Tibial nerve (tissue), 4 donors: Measurements from ENCODE around the gene STK10. TPM values are rescaled to one million over a fixed set of nuclear protein-coding genes. Genes with fewer than 3 reads are reported as not detected.

Experiments
- DNase-seq, 2 donors: peaks; one replicate each; pipeline ENCODE4 v3.0.0-alpha.2; 2019; ENCODE audit warnings: low spot score in 2 of 2
- H3K27ac ChIP-seq, 4 donors: fragments of 200-600 bp; sonication (generic) in 3 of 4; one replicate each; pipeline ENCODE4 v1.5.1; 2017 to 2019; ENCODE audit warnings: mild to moderate bottlenecking in 1 of 4
- H3K27me3 ChIP-seq, 2 donors: fragments of 200-600 bp; sonication (generic) in 1 of 2; one replicate each; pipeline versions ENCODE4 v1.5.1 to v1.6.0; 2017 to 2019
- H3K36me3 ChIP-seq, 3 donors: fragments of 200-600 bp; sonication (generic); one replicate each; pipeline ENCODE4 v1.5.1; 2018 to 2019
- H3K4me1 ChIP-seq, 4 donors: fragments of 200-600 bp; sonication (generic) in 3 of 4; one replicate each; pipeline ENCODE4 v1.5.1; 2017 to 2019
- H3K4me3 ChIP-seq, 4 donors: fragments of 200-600 bp; sonication (generic) in 3 of 4; one replicate each; pipeline ENCODE4 v1.5.1; 2017 to 2019; ENCODE audit warnings: mild to moderate bottlenecking in 1 of 4, moderate library complexity in 1 of 4
- H3K9me3 ChIP-seq, 4 donors: fragments of 200-600 bp; sonication (generic) in 3 of 4; one replicate each; pipeline ENCODE4 v1.5.1; 2017 to 2019
- EP300 ChIP-seq, 2 donors: sonication (generic); formaldehyde crosslinking; IDR thresholded peaks; one replicate each; pipeline ENCODE4 v1.6.1; 2017; ENCODE audit warnings: antibody characterized with exemption in 2 of 2, mild to moderate bottlenecking in 1 of 2
- POLR2A ChIP-seq, 2 donors: fragments of 450-650 bp; IDR thresholded peaks; one replicate each; pipeline ENCODE4 v1.6.1; 2017; ENCODE audit warnings: antibody characterized with exemption in 2 of 2, mild to moderate bottlenecking in 2 of 2, moderate library complexity in 2 of 2
- WGBS, 2 donors: methylation state at CpG; one replicate each; pipeline ENCODE4 v1.1.5; 2018; 5-methylcytosine and 5-hydroxymethylcytosine counted together
- total RNA-seq, 4 donors: library from RNA; depleted of rRNA; stranded (reverse); fragments of >200 nt; gene quantifications; one replicate each; pipeline ENCODE4 v1.1.0, GENCODE V29; 2016
- TF ChIP-seq, protein P1 (sequence below), 5 experiments: fragments of 200-600 bp in 3 of 5; fragments of 450-650 bp in 2 of 5; sonication (generic) in 3 of 5; IDR thresholded peaks; one replicate each; pipeline ENCODE4 v1.5.1; 2016 to 2019; ENCODE audit warnings: antibody characterized with exemption in 5 of 5, mild to moderate bottlenecking in 3 of 5, moderate library complexity in 2 of 5

The STK10 gene
- total RNA-seq, 4 donors from 2014 or later = 35.4 to 75.6 (median 48.0) TPM

GRCh38 chr5:172106511-172107356 is 81.3 kb downstream of the STK10 start:
- Histone ChIP-seq H3K36me3 (peaks cover 0 to 42% (median 0%) of the 10 kb centered on the region in 3 donors), H3K27me3 (no peaks in the 10 kb centered on the region), H3K4me3 (peak overlapping the region in 3 of 4 donors; percentile 20 to 40 (median 27)), H3K27ac (peak overlapping the region in 2 of 4 donors; percentile 37 to 72), H3K9me3 (no peaks in the 10 kb centered on the region), H3K4me1 (peaks cover 4 to 68% (median 25%) of the 10 kb centered on the region in 4 donors)
- peak; percentile 55 to 72 for DNase-seq
- 13 to 17% methylated on average over 27 to 29 of the region's 39 CpGs for WGBS, 2 donors
- TF ChIP-seq EP300 (IDR thresholded peaks at IDR 0.05) (peak in 1 of 2 donors; percentile 31), POLR2A (IDR thresholded peaks at IDR 0.05) (no peak)
- TF ChIP-seq, protein P1, sequence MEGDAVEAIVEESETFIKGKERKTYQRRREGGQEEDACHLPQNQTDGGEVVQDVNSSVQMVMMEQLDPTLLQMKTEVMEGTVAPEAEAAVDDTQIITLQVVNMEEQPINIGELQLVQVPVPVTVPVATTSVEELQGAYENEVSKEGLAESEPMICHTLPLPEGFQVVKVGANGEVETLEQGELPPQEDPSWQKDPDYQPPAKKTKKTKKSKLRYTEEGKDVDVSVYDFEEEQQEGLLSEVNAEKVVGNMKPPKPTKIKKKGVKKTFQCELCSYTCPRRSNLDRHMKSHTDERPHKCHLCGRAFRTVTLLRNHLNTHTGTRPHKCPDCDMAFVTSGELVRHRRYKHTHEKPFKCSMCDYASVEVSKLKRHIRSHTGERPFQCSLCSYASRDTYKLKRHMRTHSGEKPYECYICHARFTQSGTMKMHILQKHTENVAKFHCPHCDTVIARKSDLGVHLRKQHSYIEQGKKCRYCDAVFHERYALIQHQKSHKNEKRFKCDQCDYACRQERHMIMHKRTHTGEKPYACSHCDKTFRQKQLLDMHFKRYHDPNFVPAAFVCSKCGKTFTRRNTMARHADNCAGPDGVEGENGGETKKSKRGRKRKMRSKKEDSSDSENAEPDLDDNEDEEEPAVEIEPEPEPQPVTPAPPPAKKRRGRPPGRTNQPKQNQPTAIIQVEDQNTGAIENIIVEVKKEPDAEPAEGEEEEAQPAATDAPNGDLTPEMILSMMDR (IDR thresholded peaks at IDR 0.05) = peak; percentile 90 to 100 (median 99)

DNA sequence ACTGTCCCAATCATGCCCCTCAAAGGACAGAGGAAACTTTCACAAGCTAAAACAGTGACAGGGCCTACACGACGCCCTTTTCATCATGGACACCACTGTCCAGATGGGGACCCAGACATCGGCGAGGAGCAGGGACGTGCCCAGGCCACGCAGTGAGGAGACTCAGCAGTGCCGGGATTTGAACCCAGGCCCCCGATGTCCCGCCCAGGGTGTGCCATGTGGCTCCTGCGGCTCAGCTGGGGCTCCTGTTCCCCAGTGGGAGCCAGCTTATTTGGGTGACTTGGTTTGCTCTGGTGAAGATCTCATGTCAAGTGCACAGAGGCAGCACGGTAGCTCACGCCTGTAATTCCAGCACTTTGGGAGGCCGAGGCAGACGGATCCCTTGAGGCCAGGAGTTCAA is 82.2 kb downstream of the STK10 start:
- no peak overlapping the region for H3K27ac ChIP-seq
- H3K27me3 ChIP-seq = no peaks in the 10 kb centered on the region
- peaks cover 4 to 59% (median 16%) of the 10 kb centered on the region in 4 donors for H3K4me1 ChIP-seq
- H3K36me3 ChIP-seq = peaks cover 0 to 51% (median 0%) of the 10 kb centered on the region in 3 donors
- WGBS, 2 donors = 93 to 95% methylated on average over 9 to 14 of the region's 14 CpGs
- TF ChIP-seq, protein P1 (IDR thresholded peaks at IDR 0.05) = no peak
- no peak for TF ChIP-seq POLR2A (IDR thresholded peaks at IDR 0.05)
- TF ChIP-seq EP300 (IDR thresholded peaks at IDR 0.05) = no peak
- H3K9me3 ChIP-seq = no peaks in the 10 kb centered on the region
- DNase-seq = no peak
- no peak overlapping the region for H3K4me3 ChIP-seq

DNA sequence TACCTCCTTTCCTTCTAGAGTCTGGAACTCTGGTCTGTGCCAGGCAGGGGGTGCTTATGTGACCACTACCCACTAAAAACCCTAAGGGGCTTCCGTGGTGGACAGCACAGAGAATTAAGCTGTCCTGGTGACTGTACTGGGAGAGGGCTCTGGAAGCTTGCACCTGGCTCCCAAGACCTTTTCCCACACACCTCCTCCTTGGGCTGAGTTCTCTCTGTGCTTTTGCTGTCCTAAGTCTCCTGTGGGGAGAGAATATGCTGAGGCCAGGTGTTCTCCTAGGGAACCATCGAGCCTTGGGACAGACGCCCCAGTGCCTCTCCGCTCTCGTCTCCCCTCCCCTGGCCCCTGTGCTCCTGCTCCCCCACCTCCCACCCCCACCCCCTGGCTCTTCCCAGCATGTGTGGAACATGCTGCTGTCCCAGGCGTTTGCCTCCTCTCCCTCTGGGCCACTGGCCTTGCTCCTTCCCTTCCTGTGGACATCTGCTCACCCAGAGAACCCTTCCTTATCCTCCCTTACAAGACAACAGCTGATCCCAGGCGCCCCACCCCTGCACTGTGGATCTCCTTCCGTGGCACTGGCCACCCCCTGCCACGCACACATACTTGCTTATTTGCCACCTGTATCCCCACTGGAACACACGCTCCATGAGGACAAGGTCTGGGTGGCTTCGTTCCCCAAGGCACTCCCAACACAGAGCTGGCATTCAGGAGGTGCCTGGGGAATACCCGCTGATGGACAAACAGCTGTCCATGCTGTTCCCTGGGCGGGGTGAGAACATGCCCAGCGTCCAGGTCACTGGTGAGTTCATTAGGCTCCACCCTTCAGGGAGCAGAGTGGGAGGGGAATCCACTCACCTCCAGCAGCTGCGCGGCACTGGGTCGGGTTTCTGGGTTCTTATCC is 83.0 kb downstream of the STK10 start:
- Histone ChIP-seq H3K27ac (peak overlapping the region in 1 of 4 donors; percentile 66), H3K4me1 (peaks cover 0 to 51% (median 14%) of the 10 kb centered on the region in 4 donors), H3K27me3 (no peaks in the 10 kb centered on the region), H3K4me3 (no peak overlapping the region), H3K9me3 (no peaks in the 10 kb centered on the region), H3K36me3 (peaks cover 0 to 53% (median 0%) of the 10 kb centered on the region in 3 donors)
- TF ChIP-seq, protein P1 (IDR thresholded peaks at IDR 0.05) = no peak
- TF ChIP-seq POLR2A (IDR thresholded peaks at IDR 0.05) (no peak), EP300 (IDR thresholded peaks at IDR 0.05) (no peak)
- WGBS, 2 donors = 86 to 87% methylated on average over 16 to 17 of the region's 17 CpGs
- DNase-seq = no peak

DNA sequence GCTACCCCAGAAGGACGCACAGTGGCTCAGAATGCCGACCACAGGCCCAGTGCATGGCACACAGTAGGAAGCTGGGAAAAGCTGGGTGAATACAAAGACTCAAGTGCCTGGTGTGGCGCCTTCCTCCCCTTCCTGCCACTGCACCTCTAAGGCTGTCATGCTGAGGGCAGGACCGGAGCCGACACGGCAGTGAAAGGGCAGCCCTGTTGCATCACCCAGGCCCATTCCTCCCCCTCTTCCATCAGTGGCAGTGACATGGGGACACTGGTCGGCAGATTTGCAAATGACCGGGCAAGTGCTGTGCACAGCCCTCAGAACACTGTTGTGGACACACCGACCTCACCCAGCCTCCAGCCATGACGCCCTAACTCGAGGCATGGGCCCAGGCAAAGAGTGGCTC is 84.0 kb downstream of the STK10 start:
- WGBS, 2 donors = 58 to 59% methylated on average over 10 to 11 of the region's 11 CpGs
- H3K4me1 ChIP-seq = peaks cover 0 to 48% (median 14%) of the 10 kb centered on the region in 4 donors
- H3K27me3 ChIP-seq = no peaks in the 10 kb centered on the region
- DNase-seq = no peak
- peak overlapping the region in 1 of 4 donors; percentile 66 for H3K27ac ChIP-seq
- H3K36me3 ChIP-seq = peaks cover 0 to 53% (median 0%) of the 10 kb centered on the region in 3 donors
- H3K9me3 ChIP-seq = no peaks in the 10 kb centered on the region
- TF ChIP-seq, protein P1 (IDR thresholded peaks at IDR 0.05) = no peak
- TF ChIP-seq EP300 (IDR thresholded peaks at IDR 0.05) (no peak), POLR2A (IDR thresholded peaks at IDR 0.05) (no peak)
- H3K4me3 ChIP-seq = no peak overlapping the region
